K562 (cell line): ENCODE results near the gene LRRC7.

Experiments
- ARHGAP35 ChIP-seq: fragments of 450-650 bp; IDR thresholded peaks from 2 replicates; pipeline ENCODE4 v1.6.1; 2018; ENCODE audit not compliant: partially characterized antibody
- CTCF ChIP-seq, 3 experiments: IDR thresholded peaks in 2 of 3; conservative IDR thresholded peaks in 1 of 3; 2 replicates each; pipeline ENCODE4 v1.5.1; 2011 to 2012; ENCODE audit warnings: low read length in 3 of 3, mild to moderate bottlenecking in 3 of 3, control low read depth in 2 of 3, improper control_type of control experiment in 1 of 3, inconsistent platforms in 1 of 3, low read depth in 1 of 3, mixed read lengths in 1 of 3, moderate library complexity in 1 of 3; ENCODE audit not compliant: insufficient read depth in 2 of 3
- FOXK2 ChIP-seq, 2 experiments: fragments of 450-650 bp; IDR thresholded peaks in 1 of 2; conservative IDR thresholded peaks in 1 of 2; 2 replicates each; pipeline ENCODE4 v1.6.1; 2016; ENCODE audit warnings: low read depth in 2 of 2, mild to moderate bottlenecking in 1 of 2
- MAZ ChIP-seq, 2 experiments: fragments of 450-650 bp in 1 of 2; sonication (generic) in 1 of 2; formaldehyde crosslinking; IDR thresholded peaks in 1 of 2; conservative IDR thresholded peaks in 1 of 2; 2 replicates each; pipeline versions ENCODE4 v1.4.0 to v1.5.0; 2020; ENCODE audit warnings: mild to moderate bottlenecking in 1 of 2, missing genetic modification reagents in 1 of 2
- POLR2A ChIP-seq: fragments of 450-650 bp; conservative IDR thresholded peaks from 2 replicates; pipeline ENCODE4 v1.6.1; 2016
- RBFOX2 ChIP-seq: fragments of 200-400 bp; formaldehyde crosslinking; IDR thresholded peaks from 2 replicates; pipeline ENCODE4 v1.6.1; 2017; ENCODE audit warnings: low read depth, mild to moderate bottlenecking, low read length, moderate library complexity
- SIN3B ChIP-seq: fragments of 450-650 bp; IDR thresholded peaks from 2 replicates; pipeline ENCODE4 v1.6.1; 2017; ENCODE audit warnings: low read depth, mild to moderate bottlenecking, moderate library complexity
- SMC3 ChIP-seq: conservative IDR thresholded peaks from 2 replicates; pipeline ENCODE4 v1.6.1; 2011; ENCODE audit warnings: low read depth, low read length, improper control_type of control experiment; ENCODE audit not compliant: insufficient read depth
- SRSF9 ChIP-seq: fragments of 200-400 bp; formaldehyde crosslinking; IDR thresholded peaks from 2 replicates; pipeline ENCODE4 v1.6.1; 2017; ENCODE audit warnings: low read depth, low read length, borderline replicate concordance
- TAF1 ChIP-seq: IDR thresholded peaks from 2 replicates; pipeline ENCODE4 v1.6.1; 2011; ENCODE audit warnings: mild to moderate bottlenecking, low read length, moderate library complexity; ENCODE audit not compliant: insufficient read depth, control insufficient read depth, severe bottlenecking; ENCODE audit errors: extremely low read depth
- TBP ChIP-seq: optimal IDR thresholded peaks from 2 replicates; pipeline ENCODE3; 2011; ENCODE audit warnings: low read depth, low read length, improper control_type of control experiment
- TEAD4 ChIP-seq, 2 experiments: sonication (generic) in 1 of 2; formaldehyde crosslinking in 1 of 2; IDR thresholded peaks; 2 replicates each; pipeline versions ENCODE4 v1.6.1 to v1.8.0; 2012 to 2022; ENCODE audit warnings: borderline replicate concordance in 1 of 2, inconsistent platforms in 1 of 2, low read length in 1 of 2, mild to moderate bottlenecking in 1 of 2, missing genetic modification reagents in 1 of 2
- ZBTB26 ChIP-seq: fragments of 450-650 bp; formaldehyde crosslinking; IDR thresholded peaks from 2 replicates; pipeline ENCODE4 v1.4.0; 2022; ENCODE audit warnings: missing genetic modification characterization
- ZNF232 ChIP-seq: sonication (generic); formaldehyde crosslinking; IDR thresholded peaks from 2 replicates; pipeline ENCODE4 v1.8.0; 2022; ENCODE audit warnings: mild to moderate bottlenecking, missing genetic modification reagents

GRCh38 chr1:70171512-70171911, 603.8 kb downstream of the LRRC7 start:
- TF ChIP-seq MAZ (CRISPR knock-in tag; conservative IDR thresholded peaks at IDR 0.05 in 1 of 2, IDR thresholded peaks at IDR 0.05 in 1 of 2) (no peak), SRSF9 (no peak), TEAD4 (IDR thresholded peaks at IDR 0.05; ENCODE audit: low read length) (no peak), TEAD4 (CRISPR knock-in tag; IDR thresholded peaks at IDR 0.05; ENCODE audit: borderline replicate concordance) (no peak), ARHGAP35 (no peak), TBP (no peak), FOXK2 (conservative IDR thresholded peaks at IDR 0.05 in 1 of 2, IDR thresholded peaks at IDR 0.05 in 1 of 2; ENCODE audit: low read depth in 2 of 2) (no peak), SMC3 (no peak), TAF1 (no peak), ZNF232 (CRISPR knock-in tag) (no peak), POLR2A (no peak), ZBTB26 (CRISPR knock-in tag) (no peak), RBFOX2 (no peak), SIN3B (no peak), CTCF (IDR thresholded peaks at IDR 0.05 in 2 of 3, conservative IDR thresholded peaks at IDR 0.05 in 1 of 3; ENCODE audit: insufficient read depth in 2 of 3, low read depth in 1 of 3, low read length in 3 of 3) (no peak)
